H9 (cell line): ENCODE measurements around the gene OR6T1. TPM values are rescaled to one million over a fixed set of nuclear protein-coding genes. Genes with fewer than 3 reads are reported as not detected.

Experiments
- DNase-seq: peaks from one replicate; pipeline ENCODE4 v3.0.0-alpha.2; 2017
- H2AFZ ChIP-seq: one replicate; pipeline ENCODE4 v1.6.1; 2013; ENCODE audit warnings: mild to moderate bottlenecking, low read length, control low read depth, moderate library complexity
- H2AK5ac ChIP-seq: 2 replicates; pipeline ENCODE4 v1.6.1; 2013; ENCODE audit warnings: low read length, control low read depth, mixed read lengths; ENCODE audit not compliant: insufficient read length
- H2BK120ac ChIP-seq: one replicate; pipeline ENCODE4 v1.6.1; 2013; ENCODE audit warnings: low read depth, mild to moderate bottlenecking, low read length, control low read depth, inconsistent platforms; ENCODE audit not compliant: poor library complexity, severe bottlenecking
- H2BK12ac ChIP-seq: 2 replicates; pipeline ENCODE4 v1.6.1; 2013; ENCODE audit warnings: low read length, control low read depth, mixed read lengths, low read depth; ENCODE audit not compliant: insufficient read length
- H2BK15ac ChIP-seq: 2 replicates; pipeline ENCODE4 v1.6.1; 2013; ENCODE audit warnings: low read depth, low read length, control low read depth
- H2BK20ac ChIP-seq: one replicate; pipeline ENCODE4 v1.6.1; 2013; ENCODE audit warnings: low read depth, mild to moderate bottlenecking, low read length, control low read depth, inconsistent platforms; ENCODE audit not compliant: poor library complexity, severe bottlenecking
- H2BK5ac ChIP-seq: 2 replicates; pipeline ENCODE4 v1.6.1; 2013; ENCODE audit warnings: low read length, control low read depth, mixed read lengths; ENCODE audit not compliant: insufficient read length
- H3K14ac ChIP-seq: 2 replicates; pipeline ENCODE4 v1.6.1; 2013; ENCODE audit warnings: low read length, control low read depth; ENCODE audit not compliant: insufficient read depth
- H3K18ac ChIP-seq: 2 replicates; pipeline ENCODE4 v1.6.1; 2013; ENCODE audit warnings: low read depth, mild to moderate bottlenecking, mixed read lengths, low read length, control low read depth; ENCODE audit not compliant: insufficient read length
- H3K23ac ChIP-seq: 2 replicates; pipeline ENCODE4 v1.6.1; 2013; ENCODE audit warnings: low read length, control low read depth, mixed read lengths, low read depth; ENCODE audit not compliant: insufficient read length
- H3K23me2 ChIP-seq: 2 replicates; pipeline ENCODE4 v1.6.1; 2013; ENCODE audit warnings: low read depth, mild to moderate bottlenecking, mixed read lengths, low read length, control low read depth; ENCODE audit not compliant: insufficient read length, poor library complexity, severe bottlenecking
- H3K27ac ChIP-seq: 2 replicates; pipeline ENCODE4 v1.5.1; 2013; ENCODE audit warnings: low read length, control low read depth, mixed read lengths, low read depth; ENCODE audit not compliant: insufficient read length
- H3K27me3 ChIP-seq: 2 replicates; pipeline ENCODE4 v1.6.1; 2013; ENCODE audit warnings: low read length, control low read depth, inconsistent platforms; ENCODE audit not compliant: insufficient read depth
- H3K4ac ChIP-seq: 2 replicates; pipeline ENCODE4 v1.6.1; 2013; ENCODE audit warnings: low read depth, mild to moderate bottlenecking, control low read depth, inconsistent platforms, low read length, moderate library complexity
- H3K4me1 ChIP-seq: 2 replicates; pipeline ENCODE4 v1.6.1; 2013; ENCODE audit warnings: low read length, control low read depth, inconsistent platforms; ENCODE audit not compliant: insufficient read depth
- H3K4me2 ChIP-seq: 2 replicates; pipeline ENCODE4 v1.6.1; 2013; ENCODE audit warnings: low read length, control low read depth, mixed read lengths; ENCODE audit not compliant: insufficient read length, insufficient read depth
- H3K56ac ChIP-seq: 2 replicates; pipeline ENCODE4 v1.6.1; 2013; ENCODE audit warnings: low read depth, mild to moderate bottlenecking, mixed read lengths, low read length, control low read depth; ENCODE audit not compliant: insufficient read length
- H3K79me1 ChIP-seq: 2 replicates; pipeline ENCODE4 v1.6.1; 2013; ENCODE audit warnings: low read depth, mild to moderate bottlenecking, moderate library complexity, low read length, control low read depth, inconsistent platforms; ENCODE audit not compliant: insufficient read depth, poor library complexity, severe bottlenecking
- H3K79me2 ChIP-seq: 2 replicates; pipeline ENCODE4 v1.6.1; 2013; ENCODE audit warnings: low read length, control low read depth, inconsistent platforms; ENCODE audit not compliant: insufficient read depth
- H3K9ac ChIP-seq: 2 replicates; pipeline ENCODE4 v1.6.1; 2013; ENCODE audit warnings: low read length, control low read depth, mixed read lengths; ENCODE audit not compliant: insufficient read length; ENCODE audit errors: extremely low read depth
- H3K9me3 ChIP-seq: one replicate; pipeline ENCODE4 v1.6.1; 2013; ENCODE audit warnings: low read depth, low read length, inconsistent platforms; ENCODE audit not compliant: control insufficient read depth
- H3T11ph ChIP-seq: one replicate; pipeline ENCODE4 v1.6.1; 2013; ENCODE audit warnings: mild to moderate bottlenecking, low read length, control low read depth, inconsistent platforms
- H4K20me1 ChIP-seq: one replicate; pipeline ENCODE4 v1.6.1; 2013; ENCODE audit not compliant: control insufficient read depth, insufficient read length, insufficient read depth
- H4K5ac ChIP-seq: 2 replicates; pipeline ENCODE4 v1.6.1; 2013; ENCODE audit warnings: low read depth, mild to moderate bottlenecking, mixed read lengths, low read length, control low read depth; ENCODE audit not compliant: insufficient read length
- H4K8ac ChIP-seq: replicated peaks from 2 replicates; pipeline ENCODE4 v1.6.1; 2013; ENCODE audit warnings: low read length, control low read depth, mixed read lengths, low read depth; ENCODE audit not compliant: insufficient read length
- H4K91ac ChIP-seq: 2 replicates; pipeline ENCODE4 v1.6.1; 2013; ENCODE audit warnings: low read depth, mild to moderate bottlenecking, moderate library complexity, mixed read lengths, low read length, control low read depth; ENCODE audit not compliant: insufficient read length
- H3K27ac Mint-ChIP-seq, 3 experiments: 2 replicates in 2 of 3; 3 replicates in 1 of 3; pipeline ENCODE4 v1.8.0; 2020 to 2021; ENCODE audit warnings: mixed read lengths in 3 of 3, mild to moderate bottlenecking in 1 of 3, moderate library complexity in 1 of 3
- H3K27me3 Mint-ChIP-seq: 2 replicates; pipeline ENCODE4 v1.8.0; 2021; ENCODE audit warnings: low read depth, mild to moderate bottlenecking, moderate library complexity, mixed read lengths
- H3K36me3 Mint-ChIP-seq, 3 experiments: 2 replicates in 2 of 3; 3 replicates in 1 of 3; pipeline ENCODE4 v1.8.0; 2020 to 2021; ENCODE audit warnings: low read depth in 3 of 3, mixed read lengths in 3 of 3; ENCODE audit not compliant: insufficient read depth in 1 of 3
- H3K4me1 Mint-ChIP-seq, 2 experiments: 2 replicates each; pipeline ENCODE4 v1.8.0; 2020; ENCODE audit warnings: mixed read lengths in 2 of 2
- H3K4me3 Mint-ChIP-seq, 2 experiments: 2 replicates in 1 of 2; 3 replicates in 1 of 2; pipeline ENCODE4 v1.8.0; 2020 to 2021; ENCODE audit warnings: mild to moderate bottlenecking in 2 of 2, mixed read lengths in 2 of 2, moderate library complexity in 1 of 2
- H3K9me3 Mint-ChIP-seq, 2 experiments: 2 replicates in 1 of 2; 3 replicates in 1 of 2; pipeline ENCODE4 v1.8.0; 2020; ENCODE audit warnings: mild to moderate bottlenecking in 2 of 2, mixed read lengths in 2 of 2, moderate library complexity in 1 of 2
- CTCF ChIP-seq: fragments of 200-600 bp; sonication (generic); conservative IDR thresholded peaks from 3 replicates; pipeline ENCODE4 v1.8.0; 2021; ENCODE audit warnings: antibody characterized with exemption, mild to moderate bottlenecking
- WGBS: extraction: QIAGEN DNeasy Blood & Tissue Kit; methylation state at CpG from one replicate; pipeline ENCODE4 v1.1.7; 2013; ENCODE audit warnings: missing lambda C conversion rate, low lambda C conversion rate, mixed read lengths; ENCODE audit not compliant: insufficient read length; ENCODE audit errors: extremely low coverage; 5-methylcytosine and 5-hydroxymethylcytosine counted together
- total RNA-seq: library from RNA; stranded (reverse); gene quantifications from 2 replicates; pipeline ENCODE4 v1.2.1, GENCODE V29; 2021

Gene OR6T1
- total RNA-seq, 1 experiment from 2014 or later = not detected

GRCh38 chr11:123976770-123977560, 33.3 kb upstream of the OR6T1 start:
- TF ChIP-seq CTCF = no peak

More at GRCh38 chr11:123976770-123977560, 33.3 kb upstream of the OR6T1 start:
- no CpG with 5 or more reads among the region's 18 CpGs for WGBS
- no peak overlapping the region for H3K4me2 ChIP-seq
- H3T11ph ChIP-seq = no peak overlapping the region
- H3K27ac Mint-ChIP-seq = peak overlapping the region in 1 of 3 experiments; percentile 18; a peak in 2 of 7 replicates
- H3K27me3 Mint-ChIP-seq = no peaks in the 10 kb centered on the region
- H3K4ac ChIP-seq = no peak overlapping the region
- H2BK15ac ChIP-seq = no peak overlapping the region
- no peak overlapping the region for H3K56ac ChIP-seq
- no peak overlapping the region for H2BK120ac ChIP-seq
- H3K9me3 Mint-ChIP-seq = peaks cover under 1 to 4% of the 10 kb centered on the region in 2 experiments; a peak in 2 of 5 replicates
- no peak overlapping the region; the same call in 1 of the 2 replicates for H3K14ac ChIP-seq
- H3K9ac ChIP-seq = no peak overlapping the region
- H3K23me2 ChIP-seq = no peaks in the 10 kb centered on the region
- H3K18ac ChIP-seq = no peak overlapping the region
- no peaks in the 10 kb centered on the region for H3K79me1 ChIP-seq
- peaks cover 14 to 15% of the 10 kb centered on the region in 2 experiments for H3K4me1 Mint-ChIP-seq
- no peaks in the 10 kb centered on the region for H3K79me2 ChIP-seq
- no peak overlapping the region for H3K27ac ChIP-seq
- H3K4me1 ChIP-seq = no peaks in the 10 kb centered on the region
- H2AK5ac ChIP-seq = no peak overlapping the region
- H4K91ac ChIP-seq = no peak overlapping the region
- H3K23ac ChIP-seq = no peak overlapping the region
- H3K36me3 Mint-ChIP-seq = peaks cover 0 to 5% (median 0%) of the 10 kb centered on the region in 3 experiments; a peak in 2 of 7 replicates
- H2BK20ac ChIP-seq = no peak overlapping the region
- H4K8ac ChIP-seq = no peak overlapping the region
- H3K27me3 ChIP-seq = no peaks in the 10 kb centered on the region
- no peaks in the 10 kb centered on the region for H3K9me3 ChIP-seq
- H3K4me3 Mint-ChIP-seq = no peak overlapping the region
- no peak for DNase-seq
- H4K20me1 ChIP-seq = no peaks in the 10 kb centered on the region
- no peak overlapping the region for H4K5ac ChIP-seq
- H2BK5ac ChIP-seq = no peak overlapping the region
- no peak overlapping the region for H2AFZ ChIP-seq
- no peak overlapping the region for H2BK12ac ChIP-seq
